ENCODE data around the gene C22orf39. TPM values are rescaled to one million over a fixed set of nuclear protein-coding genes. Genes with fewer than 3 reads are reported as not detected.

C22orf39 gene
- polyA plus RNA-seq, 1 of the 3 experiments (the other 2 are of a cell fraction), result 17.7 TPM

DNA sequence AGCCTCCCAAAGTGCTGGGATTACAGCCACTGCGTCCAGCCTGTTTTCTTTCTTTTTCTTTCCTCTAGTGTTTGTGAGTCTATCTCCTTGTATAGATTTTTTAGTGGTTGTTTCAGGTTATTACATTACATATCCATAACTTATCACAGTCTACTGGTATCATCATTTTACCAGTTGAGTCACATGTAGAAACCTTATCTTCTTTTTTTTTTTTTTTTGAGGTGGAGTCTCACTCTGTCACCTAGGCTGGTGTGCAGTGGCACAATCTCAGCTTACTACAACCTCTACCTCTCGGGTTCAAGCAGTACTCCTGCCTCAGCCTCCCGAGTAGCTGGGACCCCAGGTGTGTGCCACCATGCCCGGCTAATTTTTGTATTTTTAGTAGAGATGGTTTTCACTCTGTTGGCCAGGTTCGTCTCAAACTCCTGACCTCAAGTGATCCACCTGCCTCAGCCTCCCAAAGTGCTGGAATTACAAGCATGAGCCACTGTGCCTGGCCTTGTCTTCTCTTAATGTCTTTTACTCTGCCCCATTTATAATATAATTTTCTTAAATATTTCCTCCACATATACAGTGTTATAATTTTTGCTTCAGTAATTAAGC is 43.2 kb upstream of the C22orf39 start:
- no peaks in the 10 kb centered on the region for H3K79me2 ChIP-seq (ENCODE audit: insufficient read depth)
- TF ChIP-seq NRF1 (IDR thresholded peaks at IDR 0.05; ENCODE audit: low read depth, low read length), result no peak
- no peak for TF ChIP-seq RXRA (IDR thresholded peaks at IDR 0.05; ENCODE audit: borderline replicate concordance, low read depth)
- TF ChIP-seq CHD2 (IDR thresholded peaks at IDR 0.05; ENCODE audit: low read length, partially characterized antibody), result no peak
- no peak for TF ChIP-seq JUND (IDR thresholded peaks at IDR 0.05)
- TF ChIP-seq TCF12 (IDR thresholded peaks at IDR 0.05), result no peak
- TF ChIP-seq POLR2AphosphoS5 (IDR thresholded peaks at IDR 0.05; ENCODE audit: low read depth, low read length), result no peak
- no peak for TF ChIP-seq FOSL2 (IDR thresholded peaks at IDR 0.05; ENCODE audit: borderline replicate concordance, low read depth)
- TF ChIP-seq NFIC (IDR thresholded peaks at IDR 0.05; ENCODE audit: borderline replicate concordance), result no peak
- no peak for TF ChIP-seq EZH2phosphoT487 (IDR thresholded peaks at IDR 0.05; ENCODE audit: borderline replicate concordance, low read depth)
- no peak for TF ChIP-seq PBX3 (IDR thresholded peaks at IDR 0.05)
- TF ChIP-seq, protein P1, sequence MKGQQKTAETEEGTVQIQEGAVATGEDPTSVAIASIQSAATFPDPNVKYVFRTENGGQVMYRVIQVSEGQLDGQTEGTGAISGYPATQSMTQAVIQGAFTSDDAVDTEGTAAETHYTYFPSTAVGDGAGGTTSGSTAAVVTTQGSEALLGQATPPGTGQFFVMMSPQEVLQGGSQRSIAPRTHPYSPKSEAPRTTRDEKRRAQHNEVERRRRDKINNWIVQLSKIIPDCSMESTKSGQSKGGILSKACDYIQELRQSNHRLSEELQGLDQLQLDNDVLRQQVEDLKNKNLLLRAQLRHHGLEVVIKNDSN (IDR thresholded peaks at IDR 0.05; ENCODE audit: borderline replicate concordance, low read depth), result no peak
- no peak for TF ChIP-seq SMC3 (IDR thresholded peaks at IDR 0.05; ENCODE audit: low read depth, low read length)
- TF ChIP-seq EP300 (IDR thresholded peaks at IDR 0.05; ENCODE audit: borderline replicate concordance in 1 of 2, low read depth in 1 of 2, low read length in 1 of 2), result no peak
- TF ChIP-seq TEAD4 (IDR thresholded peaks at IDR 0.05; ENCODE audit: borderline replicate concordance, insufficient read depth), result no peak
- ChIA-PET POLR2A (no interaction called here), CTCF (interaction anchor here (0.9 to 3.9 kb wide), 4 partner anchors 11 to 140 kb away, joined by 3 to 43 read pairs (median 4); no protein-coding TSS in a partner anchor)
- 99% methylated on average over 5 of the region's 5 CpGs for WGBS (ENCODE audit: low lambda C conversion rate)
- no peak overlapping the region for H3K9ac ChIP-seq
- H3F3A ChIP-seq (replicated peaks; ENCODE audit: insufficient read depth), result peaks cover 3% of the 10 kb centered on the region
- no peak overlapping the region for H3K4me3 ChIP-seq (ENCODE audit: low read depth in 2 of 2, low read length in 1 of 2)
- H3K4me2 ChIP-seq, result no peak overlapping the region
- H3K27ac ChIP-seq (ENCODE audit: low read depth in 2 of 2, low read length in 1 of 2), result no peak overlapping the region
- H4K20me1 ChIP-seq (ENCODE audit: insufficient read depth), result no peaks in the 10 kb centered on the region
- no peak for DNase-seq
- no peaks in the 10 kb centered on the region for H3K4me1 ChIP-seq (ENCODE audit: control insufficient read depth in 1 of 2, insufficient read depth in 2 of 2, low read depth in 1 of 2, low read length in 1 of 2)
- H2AFZ ChIP-seq (ENCODE audit: low read depth), result no peak overlapping the region
- no peaks in the 10 kb centered on the region for H3K9me2 ChIP-seq
- peaks cover 8% of the 10 kb centered on the region in 2 experiments for H3K36me3 ChIP-seq (replicated peaks in 1 of 2; ENCODE audit: control insufficient read depth in 1 of 2, insufficient read depth in 2 of 2, low read length in 1 of 2)
- H3K9me3 ChIP-seq, result no peaks in the 10 kb centered on the region
- no peaks in the 10 kb centered on the region for H3K27me3 ChIP-seq (ENCODE audit: insufficient read depth)

Data from SK-N-SH (cell line).